ENCODE data around the gene CLEC4M. TPM values are rescaled to one million over a fixed set of nuclear protein-coding genes. Genes with fewer than 3 reads are reported as not detected.
A peak's percentile ranks its signal among the peaks of the same experiment; 100 is the strongest.

The CLEC4M gene
- total and polyA plus RNA-seq, 2 of the 8 experiments (the other 6 are each of a cell fraction or from before 2014, with no cell fraction given), result not detected

GRCh38 chr19:7808108-7808507, 45.1 kb downstream of the CLEC4M start:
- H2BK15ac ChIP-seq (ENCODE audit: low read length), result no peak overlapping the region
- no peak overlapping the region for H2BK120ac ChIP-seq (replicated peaks; ENCODE audit: low read depth, low read length)
- no peak overlapping the region for H3K23ac ChIP-seq (ENCODE audit: insufficient read length)
- no peak overlapping the region for H2BK20ac ChIP-seq (ENCODE audit: low read length)
- CTCF ChIA-PET (ENCODE audit: partially characterized antibody), result interaction anchor here (1.0 to 1.8 kb wide), 3 partner anchors 13 to 127 kb away, joined by 3 to 4 read pairs (median 3); partner anchors contain the start of gene TRAPPC5
- H2BK12ac ChIP-seq (ENCODE audit: low read depth, low read length), result no peak overlapping the region
- no peak overlapping the region for H2AK5ac ChIP-seq (ENCODE audit: low read depth, low read length)
- no peak overlapping the region for H3K27ac ChIP-seq (ENCODE audit: low read depth, low read length)
- no peak overlapping the region for H2AFZ ChIP-seq (ENCODE audit: low read length)
- H4K20me1 ChIP-seq (replicated peaks in 1 of 2; ENCODE audit: control insufficient read depth in 1 of 2, insufficient read depth in 2 of 2, low read length in 2 of 2), result no peaks in the 10 kb centered on the region
- WGBS, 2 experiments (ENCODE audit: extremely low coverage in 1 of 2, insufficient coverage in 1 of 2, insufficient read length in 1 of 2, insufficient replicate concordance in 2 of 2, low coverage in 1 of 2, low lambda C conversion rate in 2 of 2, missing lambda C conversion rate in 1 of 2), result 81% methylated on average over 5 of the region's 5 CpGs; no CpG with 5 or more reads in 1 of the 2 experiments
- H4K91ac ChIP-seq (replicated peaks; ENCODE audit: insufficient read length, low read length), result no peak overlapping the region
- no peaks in the 10 kb centered on the region; a peak in 1 of 7 replicates for H3K4me1 ChIP-seq (replicated peaks in 1 of 4; ENCODE audit: control insufficient read depth in 3 of 4, insufficient read depth in 4 of 4, low read length in 3 of 4)
- no peak overlapping the region for H4K5ac ChIP-seq (ENCODE audit: insufficient read length, low read depth, low read length)
- no peaks in the 10 kb centered on the region; a peak in 1 of 4 replicates for H3K9me3 ChIP-seq (ENCODE audit: insufficient read depth in 2 of 2, low read depth in 1 of 2, low read length in 1 of 2)
- POLR2A ChIA-PET (ENCODE audit: partially characterized antibody), result interaction anchor here (1.8 kb wide), 1 partner anchor 11 kb away, joined by 5 read pairs; no protein-coding TSS in a partner anchor
- no peaks in the 10 kb centered on the region for H3K36me3 ChIP-seq (ENCODE audit: control insufficient read depth in 2 of 4, insufficient read depth in 4 of 4, low read length in 3 of 4)
- H3K9ac ChIP-seq (replicated peaks in 1 of 4; ENCODE audit: extremely low read depth in 1 of 4, low read depth in 3 of 4, low read length in 3 of 4), result no peak overlapping the region
- H3K18ac ChIP-seq (ENCODE audit: extremely low read depth, low read length), result no peak overlapping the region; the same call in 1 of the 2 replicates
- no peak overlapping the region for H3K56ac ChIP-seq (replicated peaks; ENCODE audit: insufficient read length, low read depth, low read length)
- no peak overlapping the region for H2BK5ac ChIP-seq (ENCODE audit: low read depth, low read length)
- FAIRE-seq, result no peak
- H3K79me2 ChIP-seq (ENCODE audit: control insufficient read depth in 1 of 2, insufficient read depth in 2 of 2, low read length in 2 of 2), result no peaks in the 10 kb centered on the region
- peak overlapping the region; percentile 4 to 9; a peak in 1 of 4 replicates for H3K4me2 ChIP-seq (ENCODE audit: insufficient read depth in 1 of 2, low read depth in 2 of 2, low read length in 2 of 2)
- H3K4me3 ChIP-seq (ENCODE audit: extremely low read depth in 1 of 4, insufficient read depth in 2 of 4, low read depth in 3 of 4, low read length in 4 of 4), result no peak overlapping the region
- no peaks in the 10 kb centered on the region for H3K79me1 ChIP-seq (ENCODE audit: low read depth, low read length)
- H3K4ac ChIP-seq (replicated peaks; ENCODE audit: insufficient read length, low read depth, low read length), result no peak overlapping the region
- H3K27me3 ChIP-seq (replicated peaks in 1 of 4; ENCODE audit: control insufficient read depth in 3 of 4, extremely low read depth in 1 of 4, insufficient read depth in 3 of 4, low read length in 3 of 4), result no peaks in the 10 kb centered on the region
- no peaks in the 10 kb centered on the region for H3K23me2 ChIP-seq (ENCODE audit: low read depth, low read length)
- 0 out of 2 replicates have a peak overlapping the region, but pooled peaks have one; percentile 51 for H4K8ac ChIP-seq (ENCODE audit: extremely low read depth, insufficient read depth, low read length)
- H3K14ac ChIP-seq (ENCODE audit: insufficient read length), result no peak overlapping the region
- no peak for DNase-seq (ENCODE audit: low read depth in 1 of 2, low spot score in 2 of 2)
- TF ChIP-seq JUN (IDR thresholded peaks at IDR 0.05; ENCODE audit: low read depth, low read length) (no peak), TCF12 (IDR thresholded peaks at IDR 0.05; ENCODE audit: low read depth, low read length) (no peak), YY1 (IDR thresholded peaks at IDR 0.05; ENCODE audit: low read depth, low read length) (no peak), HDAC2 (IDR thresholded peaks at IDR 0.05; ENCODE audit: borderline replicate concordance in 1 of 2, low read depth in 2 of 2, low read length in 2 of 2) (no peak), RFX5 (IDR thresholded peaks at IDR 0.05; ENCODE audit: borderline replicate concordance, low read depth, low read length) (no peak), SP1 (IDR thresholded peaks at IDR 0.05; ENCODE audit: low read depth, low read length) (0 out of 2 replicates have a peak, but pooled peaks have one; percentile 60), SP2 (IDR thresholded peaks at IDR 0.05; ENCODE audit: low read length) (no peak), SUZ12 (IDR thresholded peaks at IDR 0.05; ENCODE audit: low read length) (no peak), ATF2 (IDR thresholded peaks at IDR 0.05; ENCODE audit: low read length) (no peak), TEAD4 (IDR thresholded peaks at IDR 0.05; ENCODE audit: low read depth, low read length) (peak; percentile 81)
- TF ChIP-seq, protein P1, sequence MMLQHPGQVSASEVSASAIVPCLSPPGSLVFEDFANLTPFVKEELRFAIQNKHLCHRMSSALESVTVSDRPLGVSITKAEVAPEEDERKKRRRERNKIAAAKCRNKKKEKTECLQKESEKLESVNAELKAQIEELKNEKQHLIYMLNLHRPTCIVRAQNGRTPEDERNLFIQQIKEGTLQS (IDR thresholded peaks at IDR 0.05; ENCODE audit: insufficient read depth, low read depth, low read length), result no peak

Data from H1 (cell line).